Lower leg skin (tissue), 4 donors: ENCODE results near the gene ACOT13. TPM values are rescaled to one million over a fixed set of nuclear protein-coding genes. Genes with fewer than 3 reads are reported as not detected.

Experiments used
- DNase-seq, 2 donors: peaks; one replicate each; pipeline ENCODE4 v3.0.0-alpha.2; 2019; ENCODE audit warnings: low spot score in 2 of 2
- H3K4me3 ChIP-seq: fragments of 200-600 bp; sonication (generic); 2 replicates; pipeline ENCODE4 v1.5.1; 2017; ENCODE audit warnings: mild to moderate bottlenecking, low read depth; ENCODE audit not compliant: poor library complexity, severe bottlenecking
- POLR2A ChIP-seq, 2 donors: fragments of 450-650 bp; IDR thresholded peaks; one replicate each; pipeline ENCODE4 v1.6.1; 2016 to 2017; ENCODE audit warnings: antibody characterized with exemption in 2 of 2, mild to moderate bottlenecking in 1 of 2, moderate library complexity in 1 of 2
- WGBS, 2 donors: methylation state at CpG; one replicate each; pipeline ENCODE4 v1.1.5; 2018; 5-methylcytosine and 5-hydroxymethylcytosine counted together
- intact Hi-C: fragments of 100-400 bp; cut with DNase I; formaldehyde crosslinking; loops from one replicate; pipeline ENCODE4 v1.15.0; 2023; ENCODE audit warnings: low total_unique reads
- total RNA-seq, 4 donors: library from RNA; depleted of rRNA; stranded (reverse); fragments of >200 nt; gene quantifications; one replicate each; pipeline ENCODE4 v1.1.0, GENCODE V29; 2016
- TF ChIP-seq, protein P1 (sequence below), 3 donors: fragments of 450-650 bp; IDR thresholded peaks; one replicate each; pipeline ENCODE4 v1.5.1; 2016; ENCODE audit warnings: antibody characterized with exemption in 3 of 3, mild to moderate bottlenecking in 3 of 3, moderate library complexity in 2 of 3

ACOT13 gene
- total RNA-seq, 4 donors from 2014 or later: 4.6 to 22.6 (median 10.6) TPM

DNA sequence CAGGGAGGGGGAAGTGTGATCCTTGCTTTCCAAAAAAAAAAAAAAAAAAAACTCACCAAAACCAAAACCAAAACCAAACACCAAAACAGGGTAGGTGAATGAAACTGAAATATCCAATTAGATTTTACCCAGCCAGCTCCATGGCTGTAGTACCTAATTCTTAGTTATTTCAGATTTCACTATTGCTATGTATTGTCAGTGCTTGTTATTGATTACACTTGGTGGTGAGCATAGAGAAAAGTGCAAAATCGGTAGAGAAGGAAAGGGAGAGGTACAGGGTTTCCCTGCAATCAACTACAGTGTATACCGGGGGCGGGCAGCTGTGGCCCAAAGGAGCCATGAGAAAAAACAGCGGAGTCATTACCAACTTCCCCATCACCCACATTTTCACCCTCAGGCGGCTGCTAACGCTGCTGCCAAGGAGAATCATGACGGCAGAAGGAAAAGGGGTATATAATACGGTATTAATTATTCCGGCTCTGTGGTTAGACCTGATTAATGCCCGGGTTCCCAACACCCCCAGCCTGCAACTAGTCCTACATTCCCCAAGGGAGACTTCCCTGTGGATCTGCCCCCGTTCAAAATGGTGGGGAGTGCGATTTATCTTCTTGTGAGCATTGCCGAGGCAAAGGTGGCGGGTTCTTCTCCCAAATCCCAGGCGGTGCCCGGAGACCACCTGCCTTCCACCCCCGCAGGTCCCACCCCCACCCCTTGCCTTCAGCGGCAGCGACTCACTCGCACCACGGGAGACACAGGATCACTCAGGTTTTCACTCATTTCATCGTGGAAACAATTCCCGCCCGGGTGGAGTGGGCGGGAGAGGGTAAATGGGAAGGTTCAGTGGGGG is 52.5 kb downstream of the ACOT13 start, which contains the start of gene C6orf62:
C6orf62 (minus strand) TSS at position 30 of the 847 bp plus-strand sequence. CDS start 486 bp downstream, outside the sequence.
- TF ChIP-seq, protein P1, sequence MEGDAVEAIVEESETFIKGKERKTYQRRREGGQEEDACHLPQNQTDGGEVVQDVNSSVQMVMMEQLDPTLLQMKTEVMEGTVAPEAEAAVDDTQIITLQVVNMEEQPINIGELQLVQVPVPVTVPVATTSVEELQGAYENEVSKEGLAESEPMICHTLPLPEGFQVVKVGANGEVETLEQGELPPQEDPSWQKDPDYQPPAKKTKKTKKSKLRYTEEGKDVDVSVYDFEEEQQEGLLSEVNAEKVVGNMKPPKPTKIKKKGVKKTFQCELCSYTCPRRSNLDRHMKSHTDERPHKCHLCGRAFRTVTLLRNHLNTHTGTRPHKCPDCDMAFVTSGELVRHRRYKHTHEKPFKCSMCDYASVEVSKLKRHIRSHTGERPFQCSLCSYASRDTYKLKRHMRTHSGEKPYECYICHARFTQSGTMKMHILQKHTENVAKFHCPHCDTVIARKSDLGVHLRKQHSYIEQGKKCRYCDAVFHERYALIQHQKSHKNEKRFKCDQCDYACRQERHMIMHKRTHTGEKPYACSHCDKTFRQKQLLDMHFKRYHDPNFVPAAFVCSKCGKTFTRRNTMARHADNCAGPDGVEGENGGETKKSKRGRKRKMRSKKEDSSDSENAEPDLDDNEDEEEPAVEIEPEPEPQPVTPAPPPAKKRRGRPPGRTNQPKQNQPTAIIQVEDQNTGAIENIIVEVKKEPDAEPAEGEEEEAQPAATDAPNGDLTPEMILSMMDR (IDR thresholded peaks at IDR 0.05): no peak
- no peak for TF ChIP-seq POLR2A (IDR thresholded peaks at IDR 0.05)
- 0 to 1% methylated on average over 25 of the region's 25 CpGs for WGBS, 2 donors
- intact Hi-C loops: no loop called here
- peak; percentile 33 to 86 for DNase-seq
- H3K4me3 ChIP-seq: peak within 1 kb of the TSS; percentile 96

DNA sequence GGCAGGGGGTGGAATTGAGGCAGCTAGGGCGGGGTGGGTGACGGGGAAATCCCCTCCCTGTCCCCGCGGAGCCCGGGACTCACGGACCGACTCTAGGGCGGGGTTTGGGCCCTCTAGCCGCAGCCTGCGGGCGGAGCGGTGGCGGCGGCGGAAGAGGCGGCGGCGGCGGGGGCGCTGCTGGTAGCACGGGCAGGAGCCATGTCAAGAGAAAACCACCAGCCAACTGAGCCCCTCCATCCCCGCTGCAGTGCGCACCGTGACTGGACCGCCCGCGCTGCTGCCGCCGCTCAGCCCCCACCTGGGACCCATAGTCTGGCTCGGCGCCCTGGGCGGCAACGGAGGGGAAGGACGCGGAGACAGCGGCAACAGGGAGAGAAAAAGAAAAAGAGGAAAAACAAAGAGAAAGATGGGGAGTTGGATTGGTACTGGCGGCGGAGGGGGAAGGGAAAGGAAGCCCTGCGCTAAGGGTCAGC is 53.3 kb downstream of the ACOT13 start:
- peak overlapping the region; percentile 96 for H3K4me3 ChIP-seq
- 0 to 1% methylated on average over 38 of the region's 39 CpGs for WGBS, 2 donors
- intact Hi-C loops: no loop called here
- TF ChIP-seq, protein P1 (IDR thresholded peaks at IDR 0.05): no peak
- no peak for TF ChIP-seq POLR2A (IDR thresholded peaks at IDR 0.05)
- peak; percentile 48 to 92 for DNase-seq

DNA sequence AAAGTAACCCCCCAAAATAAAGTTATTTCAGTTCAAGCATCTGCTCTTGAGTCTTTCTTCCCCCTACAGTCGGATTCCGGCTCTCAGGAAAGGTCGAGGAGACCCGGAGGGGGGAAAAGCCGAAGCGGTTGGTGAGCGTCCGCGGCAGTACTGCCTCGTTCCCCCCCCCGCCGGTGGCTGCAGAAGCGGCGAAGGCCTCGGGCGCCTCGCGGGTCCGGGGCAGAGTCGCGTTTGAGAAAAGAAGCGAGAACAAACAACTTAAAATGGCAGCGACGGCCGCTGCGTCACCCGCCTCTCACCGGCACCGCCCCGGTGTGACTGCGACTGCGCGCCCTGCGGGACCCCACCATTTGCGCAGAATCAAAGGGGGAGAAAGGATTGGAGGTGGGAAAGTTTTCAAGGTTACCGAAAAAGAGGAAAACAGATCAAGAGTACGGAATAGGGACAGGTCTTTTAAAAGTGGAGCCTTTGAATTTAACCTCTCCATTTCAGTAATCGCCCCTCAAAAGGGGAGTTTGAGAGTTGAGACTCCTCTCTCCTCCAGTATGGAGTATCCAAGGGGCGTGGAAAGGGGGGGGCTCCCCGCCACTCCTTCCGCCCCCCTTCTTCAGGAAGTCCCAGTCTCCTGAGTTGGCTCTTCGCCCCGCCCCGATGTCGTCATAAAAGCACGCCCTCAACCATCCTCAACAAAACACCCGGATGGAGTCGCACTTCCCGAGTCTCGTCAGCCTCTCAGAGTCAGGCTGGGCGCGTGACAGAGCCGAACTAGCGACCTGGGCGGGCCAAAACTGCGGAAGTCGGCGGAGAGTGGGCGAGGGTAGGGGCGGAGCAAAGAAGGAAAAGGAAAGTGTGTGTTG is 54.0 kb downstream of the ACOT13 start:
- H3K4me3 ChIP-seq: peak overlapping the region; percentile 96
- peak; percentile 100 for DNase-seq
- WGBS, 2 donors: 0 to 1% methylated on average over 46 to 60 of the region's 60 CpGs
- intact Hi-C loops: no loop called here
- TF ChIP-seq, protein P1 (IDR thresholded peaks at IDR 0.05): no peak
- TF ChIP-seq POLR2A (IDR thresholded peaks at IDR 0.05): peak in 1 of 2 donors; percentile 96

DNA sequence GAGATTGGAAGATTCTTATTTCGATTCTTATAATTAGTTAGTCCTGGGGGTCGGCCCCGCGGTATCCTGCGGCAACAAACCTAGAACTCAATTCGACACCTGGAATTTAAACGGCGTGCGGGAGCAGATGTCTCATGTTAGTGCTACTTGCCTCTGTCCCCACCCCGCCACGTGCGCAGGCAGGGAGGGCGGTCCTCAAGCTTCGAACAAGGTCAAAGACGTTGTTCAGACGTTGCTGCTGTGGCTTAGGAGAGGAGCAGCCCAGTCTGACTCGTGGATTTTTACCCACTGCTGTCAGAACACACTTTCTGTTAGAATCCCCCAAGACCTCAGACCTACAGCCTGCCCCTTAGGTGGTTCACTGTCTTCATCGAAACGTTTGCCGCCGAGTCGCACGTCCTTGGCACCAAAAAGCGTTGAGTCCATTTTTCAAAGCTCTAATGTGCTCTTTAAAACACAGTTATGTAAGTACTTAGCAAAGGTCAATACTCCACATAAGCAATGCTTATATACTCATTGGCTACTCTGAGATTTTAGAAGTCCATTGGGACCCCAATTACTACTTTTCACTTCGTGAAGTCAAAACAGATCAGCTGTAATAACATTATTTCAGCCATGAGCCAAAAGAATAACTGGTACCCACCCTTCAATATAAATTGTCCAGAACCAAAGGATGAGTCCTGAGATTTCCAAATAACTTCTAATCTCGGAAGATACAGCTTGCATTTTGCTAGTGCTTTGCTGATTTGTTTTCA is 54.8 kb downstream of the ACOT13 start:
- intact Hi-C loops: no loop called here

More for the DNA sequence above, 54.8 kb downstream of the ACOT13 start:
- DNase-seq: peak in 1 of 2 donors; percentile 97
- H3K4me3 ChIP-seq: peak overlapping the region; percentile 10
- TF ChIP-seq, protein P1 (IDR thresholded peaks at IDR 0.05): no peak
- TF ChIP-seq POLR2A (IDR thresholded peaks at IDR 0.05): no peak
- WGBS, 2 donors: 4 to 5% methylated on average over 26 of the region's 26 CpGs
